Adrenal gland (tissue), 12 donors: Measurements from ENCODE around the gene PIGH. TPM values are rescaled to one million over a fixed set of nuclear protein-coding genes. Genes with fewer than 3 reads are reported as not detected.
A peak's percentile ranks its signal among the peaks of the same experiment; 100 is the strongest.
"Not testable (repeated sequence)": the region's sequence is repeated elsewhere in the genome, so short reads cannot be mapped to it uniquely, and the experiment has no call there.

Experiments used
- DNase-seq, 7 donors: peaks; one replicate each; pipeline ENCODE4 v3.0.0-alpha.2; 2019 to 2020
- H3K27ac ChIP-seq, 5 donors: fragments of 200-600 bp; sonication (generic) in 4 of 5; 1 replicate in 3 of 5; 2 replicates in 2 of 5; pipeline versions ENCODE4 v1.5.1 to v1.8.0; 2016 to 2020; ENCODE audit warnings: mild to moderate bottlenecking in 1 of 5
- H3K27me3 ChIP-seq: fragments of 200-600 bp; 2 replicates; pipeline ENCODE4 v1.8.0; 2021
- H3K36me3 ChIP-seq, 2 donors: fragments of 200-600 bp; replicated peaks in 1 of 2; 1 replicate in 1 of 2; 2 replicates in 1 of 2; pipeline versions ENCODE4 v1.5.1 to v1.8.0; 2018 to 2022
- H3K4me1 ChIP-seq, 2 donors: fragments of 200-600 bp; replicated peaks in 1 of 2; 1 replicate in 1 of 2; 2 replicates in 1 of 2; pipeline versions ENCODE4 v1.5.1 to v1.8.0; 2018 to 2021
- H3K4me3 ChIP-seq, 4 donors: fragments of 200-600 bp; sonication (generic) in 3 of 4; one replicate each; pipeline ENCODE4 v1.5.1; 2016 to 2018
- H3K9me3 ChIP-seq, 3 donors: fragments of 200-600 bp; sonication (generic) in 1 of 3; replicated peaks in 1 of 3; 1 replicate in 2 of 3; 2 replicates in 1 of 3; pipeline versions ENCODE4 v1.5.1 to v1.8.0; 2016 to 2021
- CTCF ChIP-seq, 6 experiments: fragments of 450-650 bp in 4 of 6; fragments of 200-600 bp in 2 of 6; sonication (generic) in 1 of 6; IDR thresholded peaks; 1 replicate in 5 of 6; 2 replicates in 1 of 6; pipeline versions ENCODE4 v1.5.1 to v1.8.0; 2016 to 2021; ENCODE audit warnings: antibody characterized with exemption in 6 of 6, mild to moderate bottlenecking in 2 of 6, moderate library complexity in 1 of 6
- POLR2A ChIP-seq, 2 donors: fragments of 450-650 bp; IDR thresholded peaks; one replicate each; pipeline ENCODE4 v1.6.1; 2017; ENCODE audit warnings: antibody characterized with exemption in 2 of 2, mild to moderate bottlenecking in 2 of 2, moderate library complexity in 1 of 2
- WGBS, 4 donors: extraction: QIAGEN DNeasy Blood & Tissue Kit in 2 of 4; methylation state at CpG; one replicate each; pipeline versions ENCODE4 v1.1.5 to v1.1.7; 2013 to 2017; 5-methylcytosine and 5-hydroxymethylcytosine counted together
- intact Hi-C, 2 donors: fragments of 100-400 bp; cut with DNase I; formaldehyde crosslinking; loops; one replicate each; pipeline versions ENCODE4 v1.14.1 to v1.15.0; 2022 to 2023
- polyA plus RNA-seq, 3 donors: library from polyadenylated mRNA; stranded (reverse); fragments of 200-250 nt in 2 of 3; fragments of 350-450 nt in 1 of 3; fragmentation: Illumina TruSeq in 1 of 3; extraction: RNeasy Lipid Tissue Mini Kit (QIAGEN cat#74804) in 1 of 3; gene quantifications; one replicate each; pipeline ENCODE4 v1.2.3, GENCODE V29; 2013 to 2014
- total RNA-seq, 9 donors: library from RNA; depleted of rRNA in 4 of 9; stranded (reverse); fragments of >200 nt in 4 of 9; fragments of 120-200 nt in 1 of 9; fragmentation: NEBNext Ultra II Directional in 1 of 9; extraction: Animal tissue kit (Norgen Biotek cat#: 25700) in 1 of 9; gene quantifications; one replicate each; pipeline versions ENCODE4 v1.1.0 to v1.2.4, GENCODE V29; 2013 to 2023
- donor health status: healthy with polysubstance abuse.
- donor health status: Bipolar disorder and iron deficiency.
- donor health status: DM: yes; HTN: yes; CAD: no.
- donor health status: DM: no; HTN: no; CAD: no.
- donor health status: DM: no; HTN: no; CAD: no.
- donor health status: DM: yes; HTN: yes; CAD: no.

PIGH gene
- total and polyA plus RNA-seq, 12 donors = 41.5 to 79.1 (median 50.7) TPM

DNA sequence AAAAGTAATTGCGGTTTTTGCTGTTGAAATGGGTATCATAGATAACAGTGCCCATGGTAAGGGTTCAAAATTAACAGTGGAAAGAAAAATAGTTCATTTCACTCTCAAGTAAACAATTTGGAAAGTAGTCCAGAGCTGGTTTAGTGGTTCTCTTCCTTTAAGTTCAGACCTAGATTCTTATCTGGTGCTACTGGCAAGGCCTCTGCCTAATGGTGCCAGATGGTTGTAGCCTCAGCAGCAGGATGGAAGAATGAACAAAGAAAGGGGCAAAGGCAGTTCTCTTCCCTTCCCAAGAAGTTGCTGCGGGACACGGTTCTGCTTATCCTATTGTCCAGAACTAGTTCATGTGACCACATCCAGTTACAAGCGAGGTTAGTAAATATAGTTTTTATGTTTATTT, 30.1 kb upstream of the PIGH start:
- no peak overlapping the region for H3K4me3 ChIP-seq
- no peaks in the 10 kb centered on the region for H3K27me3 ChIP-seq
- TF ChIP-seq POLR2A (IDR thresholded peaks at IDR 0.05) (no peak), CTCF (IDR thresholded peaks at IDR 0.05) (no peak)
- H3K9me3 ChIP-seq = no peaks in the 10 kb centered on the region
- intact Hi-C loops = no loop called here
- H3K27ac ChIP-seq = no peak overlapping the region
- no peak for DNase-seq
- no peaks in the 10 kb centered on the region for H3K4me1 ChIP-seq
- H3K36me3 ChIP-seq = no peaks in the 10 kb centered on the region
- WGBS, 4 donors = 92 to 96% (median 94%) methylated on average over 4 of the region's 4 CpGs

- no peak for TF ChIP-seq CTCF (IDR thresholded peaks at IDR 0.05)
- TF ChIP-seq POLR2A (IDR thresholded peaks at IDR 0.05) = no peak
- Histone ChIP-seq H3K36me3 (no peaks in the 10 kb centered on the region), H3K9me3 (no peaks in the 10 kb centered on the region), H3K27me3 (no peaks in the 10 kb centered on the region), H3K4me3 (no peak overlapping the region), H3K4me1 (peaks cover 8 to 12% of the 10 kb centered on the region in 2 donors), H3K27ac (no peak overlapping the region)
- intact Hi-C loops = no loop called here
- DNase-seq = no peak
Measured at GRCh38 chr14:67627519-67627918, 27.5 kb upstream of the PIGH start.

- WGBS, 4 donors = 74 to 95% (median 80%) methylated on average over 1 of the region's 1 CpG
Measured at GRCh38 chr14:67626131-67626530, 26.1 kb upstream of the PIGH start.

GRCh38 chr14:67623114-67623513, 23.0 kb upstream of the PIGH start:
- Histone ChIP-seq H3K4me1 (peaks cover 23 to 33% of the 10 kb centered on the region in 2 donors), H3K4me3 (no peak overlapping the region), H3K9me3 (no peaks in the 10 kb centered on the region), H3K27ac (peak overlapping the region; percentile 39 to 83 (median 65)), H3K36me3 (no peaks in the 10 kb centered on the region), H3K27me3 (no peaks in the 10 kb centered on the region)
- DNase-seq = peak in 1 of 7 donors; percentile 25
- intact Hi-C loops = no loop called here
- TF ChIP-seq POLR2A (IDR thresholded peaks at IDR 0.05) (no peak), CTCF (IDR thresholded peaks at IDR 0.05) (no peak)
- WGBS, 4 donors = 17 to 40% (median 22%) methylated on average over 2 of the region's 2 CpGs

More at GRCh38 chr14:67626131-67626530, 26.1 kb upstream of the PIGH start:
- H3K27me3 ChIP-seq, intact Hi-C loops, DNase-seq, H3K27ac ChIP-seq, H3K4me3 ChIP-seq, H3K36me3 ChIP-seq, H3K9me3 ChIP-seq: not testable (repeated sequence)
- H3K4me1 ChIP-seq = peaks cover 10 to 18% of the 10 kb centered on the region in 2 donors

DNA sequence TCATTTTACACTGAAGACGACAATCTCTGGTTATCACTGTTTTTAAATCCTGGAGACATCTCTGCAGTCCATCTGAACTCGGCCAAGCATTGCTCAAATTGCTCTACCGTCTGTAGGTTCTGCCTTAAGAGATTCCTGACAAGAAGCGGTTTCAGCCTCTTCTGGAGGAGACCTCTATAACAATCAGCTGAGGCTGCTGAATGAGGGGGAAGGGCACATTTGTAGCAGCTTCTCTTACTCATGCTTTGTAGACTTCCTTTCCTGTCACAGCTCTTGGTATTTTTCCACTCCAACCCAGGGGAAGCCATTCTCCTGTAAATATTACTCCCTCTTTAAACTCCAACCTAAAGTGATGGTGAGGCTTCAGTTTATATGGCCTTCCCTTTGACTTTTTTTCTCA, 22.6 kb upstream of the PIGH start:
- no peaks in the 10 kb centered on the region for H3K36me3 ChIP-seq
- H3K27me3 ChIP-seq = no peaks in the 10 kb centered on the region
- no peaks in the 10 kb centered on the region for H3K9me3 ChIP-seq
- TF ChIP-seq CTCF (IDR thresholded peaks at IDR 0.05) = no peak
- TF ChIP-seq POLR2A (IDR thresholded peaks at IDR 0.05) = peak in 1 of 2 donors; percentile 27
- intact Hi-C loops = no loop called here
- peak overlapping the region; percentile 39 to 83 (median 65) for H3K27ac ChIP-seq
- no peak overlapping the region for H3K4me3 ChIP-seq
- WGBS, 4 donors = 32 to 43% (median 38%) methylated on average over 4 of the region's 4 CpGs
- H3K4me1 ChIP-seq = peaks cover 23 to 33% of the 10 kb centered on the region in 2 donors
- DNase-seq = peak; percentile 51 to 79 (median 72)
